GM19043 (cell line): ENCODE data around the gene LPAR1.

Source experiments
- ATAC-seq: cut with Tn5 transposase; IDR thresholded peaks from one replicate; pipeline ENCODE4 v1.9.1; 2021; ENCODE audit warnings: low read depth; ENCODE audit not compliant: unreplicated experiment

LPAR1 gene

GRCh38 chr9:110926828-110927487, 111.3 kb downstream of the LPAR1 start:
- no peak for ATAC-seq

GRCh38 chr9:110923601-110924000, 114.7 kb downstream of the LPAR1 start:
- ATAC-seq: no peak

- no peak for ATAC-seq
These were observed 116.1 kb downstream of the LPAR1 start for GRCh38 chr9:110922145-110922544.

- ATAC-seq: no peak
These were observed 116.6 kb downstream of the LPAR1 start for GRCh38 chr9:110921705-110922104.

- no peak for ATAC-seq
These were observed 118.7 kb downstream of the LPAR1 start for GRCh38 chr9:110919609-110920008.

- no peak for ATAC-seq
These were observed 119.2 kb downstream of the LPAR1 start for GRCh38 chr9:110919050-110919435.

- no peak for ATAC-seq
These were observed 119.8 kb downstream of the LPAR1 start for GRCh38 chr9:110918316-110919049.

- ATAC-seq: no peak
These were observed 121.9 kb downstream of the LPAR1 start for GRCh38 chr9:110916403-110916802.

GRCh38 chr9:110912419-110913291, 125.6 kb downstream of the LPAR1 start:
- ATAC-seq: no peak

- no peak for ATAC-seq
These were observed 126.4 kb downstream of the LPAR1 start for GRCh38 chr9:110911659-110912418.

GRCh38 chr9:110908894-110909293, 129.4 kb downstream of the LPAR1 start:
- no peak for ATAC-seq

- no peak for ATAC-seq
These were observed 137.4 kb downstream of the LPAR1 start for GRCh38 chr9:110900917-110901316.

- no peak for ATAC-seq
These were observed 137.8 kb downstream of the LPAR1 start for GRCh38 chr9:110900456-110900855.

GRCh38 chr9:110898866-110899265, 139.4 kb downstream of the LPAR1 start:
- ATAC-seq: no peak

GRCh38 chr9:110898358-110898757, 139.9 kb downstream of the LPAR1 start:
- no peak for ATAC-seq

GRCh38 chr9:110897943-110898342, 140.3 kb downstream of the LPAR1 start:
- no peak for ATAC-seq

- ATAC-seq: no peak
These were observed 142.9 kb downstream of the LPAR1 start for GRCh38 chr9:110895147-110895905.

- no peak for ATAC-seq
These were observed 143.5 kb downstream of the LPAR1 start for GRCh38 chr9:110894731-110895130.

- ATAC-seq: no peak
These were observed 145.6 kb downstream of the LPAR1 start for GRCh38 chr9:110892689-110893088.

- no peak for ATAC-seq
These were observed 146.5 kb downstream of the LPAR1 start for GRCh38 chr9:110891760-110892159.
